Smooth muscle cell (in vitro differentiated cells): Measurements from ENCODE around the gene SYT9. TPM values are rescaled to one million over a fixed set of nuclear protein-coding genes. Genes with fewer than 3 reads are reported as not detected.

Experiments
- DNase-seq: peaks from one replicate; lab custom pipeline; 2025; ENCODE audit not compliant: unreplicated experiment; lab: John Stamatoyannopoulos, UW
- H2AFZ ChIP-seq: fragments of 200-600 bp; sonication (generic); 2 replicates; pipeline ENCODE4 v1.6.0; 2016; ENCODE audit warnings: antibody characterized with exemption, low read depth, mild to moderate bottlenecking
- H3F3A ChIP-seq: fragments of 200-600 bp; sonication (generic); 2 replicates; pipeline ENCODE4 v1.6.0; 2017; ENCODE audit warnings: antibody characterized with exemption, low read depth
- H3K27ac ChIP-seq: fragments of 200-600 bp; sonication (generic); 2 replicates; pipeline ENCODE4 v1.5.1; 2016; ENCODE audit warnings: low read depth, mild to moderate bottlenecking
- H3K27me3 ChIP-seq: fragments of 200-600 bp; sonication (generic); 2 replicates; pipeline ENCODE4 v1.6.1; 2016; ENCODE audit warnings: low read depth, mild to moderate bottlenecking
- H3K36me3 ChIP-seq: fragments of 200-600 bp; sonication (generic); 2 replicates; pipeline ENCODE4 v1.5.1; 2016; ENCODE audit warnings: low read depth
- H3K4me1 ChIP-seq: fragments of 200-600 bp; sonication (generic); 2 replicates; pipeline ENCODE4 v1.5.1; 2016; ENCODE audit warnings: low read depth
- H3K4me2 ChIP-seq: fragments of 200-600 bp; sonication (generic); 2 replicates; pipeline ENCODE4 v1.6.0; 2016; ENCODE audit warnings: mild to moderate bottlenecking
- H3K4me3 ChIP-seq: fragments of 200-600 bp; sonication (generic); 2 replicates; pipeline ENCODE4 v1.5.1; 2016; ENCODE audit warnings: mild to moderate bottlenecking
- H3K79me2 ChIP-seq: fragments of 200-600 bp; sonication (generic); 2 replicates; pipeline ENCODE4 v1.6.0; 2016; ENCODE audit warnings: low read depth, mild to moderate bottlenecking
- H3K9ac ChIP-seq: fragments of 200-600 bp; sonication (generic); 2 replicates; pipeline ENCODE4 v1.6.0; 2016; ENCODE audit warnings: low read depth
- H3K9me3 ChIP-seq: fragments of 200-600 bp; sonication (generic); replicated peaks from 2 replicates; pipeline ENCODE4 v1.5.1; 2016; ENCODE audit warnings: low read depth
- H4K20me1 ChIP-seq: fragments of 200-600 bp; sonication (generic); 2 replicates; pipeline ENCODE4 v1.6.0; 2016; ENCODE audit warnings: low read depth
- CTCF ChIP-seq: fragments of 200-600 bp; sonication (generic); IDR thresholded peaks from 2 replicates; pipeline ENCODE4 v1.5.1; 2017; ENCODE audit warnings: borderline replicate concordance, mild to moderate bottlenecking, antibody characterized with exemption; ENCODE audit not compliant: insufficient read depth, poor library complexity, severe bottlenecking
- WGBS: methylation state at CpG from one replicate; pipeline ENCODE4 v1.1.7; 2016; ENCODE audit warnings: low lambda C conversion rate; 5-methylcytosine and 5-hydroxymethylcytosine counted together
- polyA plus RNA-seq: library from polyadenylated mRNA; unstranded; fragments of >200 nt; fragmentation: Nextera tagmentation; extraction: Ambion mirVana; gene quantifications from 2 replicates; pipeline ENCODE4 v1.2.1, GENCODE V29; 2016
- total RNA-seq: library from RNA; depleted of rRNA; stranded (reverse); fragments of >200 nt; gene quantifications from 2 replicates; pipeline ENCODE4 v1.2.3, GENCODE V29; 2014

Gene SYT9
- total and polyA plus RNA-seq, 2 experiments from 2014 or later: 0.06 TPM; not detected in 1

- no peaks in the 10 kb centered on the region for H3K9me3 ChIP-seq
- no peak overlapping the region for H2AFZ ChIP-seq
- H3K79me2 ChIP-seq: no peaks in the 10 kb centered on the region
- WGBS: 89% methylated on average over 3 of the region's 3 CpGs
- no peaks in the 10 kb centered on the region for H4K20me1 ChIP-seq
- no peak for TF ChIP-seq CTCF
- DNase-seq: no peak
- H3K4me1 ChIP-seq: peaks cover 11% of the 10 kb centered on the region
- no peak overlapping the region for H3K9ac ChIP-seq
- H3K27ac ChIP-seq: no peak overlapping the region
- no peak overlapping the region for H3K4me2 ChIP-seq
- no peaks in the 10 kb centered on the region for H3F3A ChIP-seq
- H3K4me3 ChIP-seq: no peak overlapping the region
- H3K36me3 ChIP-seq: no peaks in the 10 kb centered on the region
- H3K27me3 ChIP-seq: no peaks in the 10 kb centered on the region
Observed at GRCh38 chr11:7449211-7449840, 197.6 kb downstream of the SYT9 start.

- Histone ChIP-seq H3K4me1 (peaks cover 6% of the 10 kb centered on the region), H3K4me2 (no peak overlapping the region), H3K4me3 (no peak overlapping the region), H3K79me2 (no peaks in the 10 kb centered on the region), H3F3A (no peaks in the 10 kb centered on the region), H2AFZ (no peak overlapping the region), H4K20me1 (no peaks in the 10 kb centered on the region), H3K9ac (no peak overlapping the region), H3K27ac (no peak overlapping the region), H3K9me3 (no peaks in the 10 kb centered on the region), H3K36me3 (no peaks in the 10 kb centered on the region), H3K27me3 (no peaks in the 10 kb centered on the region)
- WGBS: 76% methylated on average over 4 of the region's 4 CpGs
- no peak for TF ChIP-seq CTCF
- no peak for DNase-seq
Observed at GRCh38 chr11:7449841-7450214, 198.1 kb downstream of the SYT9 start.

GRCh38 chr11:7450836-7451235 lies 199.1 kb downstream of the SYT9 start:
- DNase-seq: no peak
- H3K9me3 ChIP-seq: no peaks in the 10 kb centered on the region
- H2AFZ ChIP-seq: no peak overlapping the region

More at GRCh38 chr11:7450836-7451235, 199.1 kb downstream of the SYT9 start:
- TF ChIP-seq CTCF: no peak
- no peaks in the 10 kb centered on the region for H4K20me1 ChIP-seq
- no peak overlapping the region for H3K4me3 ChIP-seq
- H3K4me2 ChIP-seq: no peak overlapping the region
- no peaks in the 10 kb centered on the region for H3F3A ChIP-seq
- 87% methylated on average over 3 of the region's 3 CpGs for WGBS
- no peak overlapping the region for H3K27ac ChIP-seq
- no peaks in the 10 kb centered on the region for H3K27me3 ChIP-seq
- H3K36me3 ChIP-seq: no peaks in the 10 kb centered on the region
- H3K9ac ChIP-seq: no peak overlapping the region
- no peaks in the 10 kb centered on the region for H3K79me2 ChIP-seq
- H3K4me1 ChIP-seq: no peaks in the 10 kb centered on the region
